ENCODE results near the gene RIPPLY2. TPM values are rescaled to one million over a fixed set of nuclear protein-coding genes. Genes with fewer than 3 reads are reported as not detected.

RIPPLY2 gene
- total RNA-seq, 1 donor, result not detected

DNA sequence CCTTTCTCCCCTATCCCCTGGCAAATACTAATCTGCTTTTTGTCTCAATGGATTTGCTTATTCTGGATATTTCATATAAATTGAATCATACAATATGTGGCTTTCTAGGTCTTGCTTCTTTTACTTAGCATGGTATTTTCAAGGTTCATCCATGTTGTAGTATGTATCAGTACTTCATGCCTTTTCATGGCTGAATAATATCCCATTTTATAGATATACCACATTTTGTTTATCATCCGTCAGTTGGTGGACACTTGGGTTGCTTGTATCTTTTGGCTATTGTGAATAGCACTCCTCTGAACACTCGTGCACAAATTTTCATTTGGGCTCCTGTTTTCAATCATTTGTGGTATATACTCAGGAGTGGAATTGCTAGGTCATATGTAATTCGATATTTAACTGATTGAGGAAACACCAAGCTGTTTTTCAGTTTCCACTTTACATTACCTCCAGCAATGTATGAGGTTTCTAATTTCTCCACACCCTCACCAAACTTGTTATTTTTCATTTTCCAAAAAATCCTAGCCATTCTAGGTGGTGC lies 30.5 kb upstream of the RIPPLY2 start:
- TF ChIP-seq, protein P1, sequence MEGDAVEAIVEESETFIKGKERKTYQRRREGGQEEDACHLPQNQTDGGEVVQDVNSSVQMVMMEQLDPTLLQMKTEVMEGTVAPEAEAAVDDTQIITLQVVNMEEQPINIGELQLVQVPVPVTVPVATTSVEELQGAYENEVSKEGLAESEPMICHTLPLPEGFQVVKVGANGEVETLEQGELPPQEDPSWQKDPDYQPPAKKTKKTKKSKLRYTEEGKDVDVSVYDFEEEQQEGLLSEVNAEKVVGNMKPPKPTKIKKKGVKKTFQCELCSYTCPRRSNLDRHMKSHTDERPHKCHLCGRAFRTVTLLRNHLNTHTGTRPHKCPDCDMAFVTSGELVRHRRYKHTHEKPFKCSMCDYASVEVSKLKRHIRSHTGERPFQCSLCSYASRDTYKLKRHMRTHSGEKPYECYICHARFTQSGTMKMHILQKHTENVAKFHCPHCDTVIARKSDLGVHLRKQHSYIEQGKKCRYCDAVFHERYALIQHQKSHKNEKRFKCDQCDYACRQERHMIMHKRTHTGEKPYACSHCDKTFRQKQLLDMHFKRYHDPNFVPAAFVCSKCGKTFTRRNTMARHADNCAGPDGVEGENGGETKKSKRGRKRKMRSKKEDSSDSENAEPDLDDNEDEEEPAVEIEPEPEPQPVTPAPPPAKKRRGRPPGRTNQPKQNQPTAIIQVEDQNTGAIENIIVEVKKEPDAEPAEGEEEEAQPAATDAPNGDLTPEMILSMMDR (IDR thresholded peaks at IDR 0.05; ENCODE audit: insufficient read depth, low read depth, low read length), result no peak
- H3K4me3 ChIP-seq (ENCODE audit: low read depth, low read length), result no peak overlapping the region
- no peak for DNase-seq (ENCODE audit: low read depth)

GRCh38 chr6:83824388-83824801 lies 28.8 kb upstream of the RIPPLY2 start:
- no peak overlapping the region for H3K4me3 ChIP-seq (ENCODE audit: low read depth, low read length)
- TF ChIP-seq, protein P1 (IDR thresholded peaks at IDR 0.05; ENCODE audit: insufficient read depth, low read depth, low read length), result no peak
- peak; percentile 82 for DNase-seq (ENCODE audit: low read depth)

- no peak overlapping the region for H3K4me3 ChIP-seq (ENCODE audit: low read depth, low read length)
- TF ChIP-seq, protein P1 (IDR thresholded peaks at IDR 0.05; ENCODE audit: insufficient read depth, low read depth, low read length), result no peak
- no peak for DNase-seq (ENCODE audit: low read depth)
Observed at GRCh38 chr6:83824831-83825230, 28.3 kb upstream of the RIPPLY2 start.

DNA sequence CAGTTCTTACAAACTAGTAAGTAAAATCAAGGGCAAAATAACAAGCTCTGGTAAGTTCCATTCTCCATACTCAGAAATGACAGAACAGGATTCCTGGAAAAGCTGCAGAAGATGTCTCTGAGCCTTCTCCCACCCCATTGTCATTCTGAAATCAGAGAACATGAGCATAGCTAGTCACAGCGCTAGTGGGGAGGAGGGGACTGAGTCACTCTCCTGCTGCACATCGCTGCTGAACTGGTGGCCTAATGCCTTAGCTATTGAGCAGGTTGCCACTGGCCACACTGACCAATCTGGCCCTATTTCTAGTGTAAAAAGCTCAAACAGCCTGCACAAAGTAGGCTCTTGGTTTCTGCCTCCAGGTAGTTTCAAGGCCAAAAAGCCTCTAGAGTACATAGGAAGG lies 26.1 kb upstream of the RIPPLY2 start:
- no peak overlapping the region for H3K4me3 ChIP-seq (ENCODE audit: low read depth, low read length)
- DNase-seq (ENCODE audit: low read depth), result no peak
- TF ChIP-seq, protein P1 (IDR thresholded peaks at IDR 0.05; ENCODE audit: insufficient read depth, low read depth, low read length), result no peak

GRCh38 chr6:83838727-83839126 lies 14.4 kb upstream of the RIPPLY2 start:
- TF ChIP-seq, protein P1 (IDR thresholded peaks at IDR 0.05; ENCODE audit: insufficient read depth, low read depth, low read length), result no peak
- DNase-seq (ENCODE audit: low read depth), result no peak
- no peak overlapping the region for H3K4me3 ChIP-seq (ENCODE audit: low read depth, low read length)

- H3K4me3 ChIP-seq (ENCODE audit: low read depth, low read length), result no peak overlapping the region
- TF ChIP-seq, protein P1 (IDR thresholded peaks at IDR 0.05; ENCODE audit: insufficient read depth, low read depth, low read length), result no peak
- DNase-seq (ENCODE audit: low read depth), result no peak
Observed at GRCh38 chr6:83844170-83844569, 9.0 kb upstream of the RIPPLY2 start.

DNA sequence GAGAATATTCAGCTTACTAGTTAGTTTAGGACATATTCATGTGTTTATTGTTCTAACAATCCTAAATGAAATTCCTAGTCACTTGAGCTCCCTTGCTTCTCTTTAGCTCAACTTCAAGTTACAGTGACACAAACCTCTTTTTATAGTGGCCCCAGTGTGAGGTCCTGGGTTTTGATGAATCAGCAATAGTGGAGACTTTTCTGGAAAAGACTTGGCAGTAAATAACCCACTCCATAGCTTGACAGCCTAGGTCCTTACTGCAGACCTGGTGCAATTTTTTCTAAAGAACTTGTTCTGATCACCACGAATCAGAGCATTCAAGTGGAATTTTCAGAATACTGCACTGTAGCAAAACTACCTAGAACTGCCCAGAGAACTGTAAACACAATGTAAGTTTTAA lies 6.9 kb upstream of the RIPPLY2 start:
- TF ChIP-seq, protein P1 (IDR thresholded peaks at IDR 0.05; ENCODE audit: insufficient read depth, low read depth, low read length), result no peak
- DNase-seq (ENCODE audit: low read depth), result no peak

More for the DNA sequence above, 6.9 kb upstream of the RIPPLY2 start:
- H3K4me3 ChIP-seq (ENCODE audit: low read depth, low read length), result no peak overlapping the region

Measured in fibroblast of villous mesenchyme (primary cell).